OCI-LY1 (cell line): ENCODE results near the gene PLCB2.

ENCODE experiments used
- CTCF ChIP-seq: fragments of 200-600 bp; sonication (generic), shearing (Covaris generic); IDR thresholded peaks from 2 replicates; pipeline ENCODE4 v1.5.1; 2017; ENCODE audit warnings: mild to moderate bottlenecking, antibody characterized with exemption, low read length, moderate library complexity, mixed read lengths
- EZH2 ChIP-seq: fragments of 200-600 bp; sonication (generic), shearing (Covaris generic); IDR thresholded peaks from 2 replicates; pipeline ENCODE4 v1.8.0; 2017; ENCODE audit warnings: borderline replicate concordance, mixed run types, mild to moderate bottlenecking, antibody characterized with exemption, low read length, moderate library complexity, mixed read lengths

- TF ChIP-seq CTCF (no peak), EZH2 (no peak)
Measured at GRCh38 chr15:40256638-40257235, 51.0 kb downstream of the PLCB2 start.
